Measurements from ENCODE around the gene P3H3.
"Not testable (repeated sequence)": the region's sequence is repeated elsewhere in the genome, so short reads cannot be mapped to it uniquely, and the experiment has no call there.

The P3H3 gene

GRCh38 chr12:6845395-6845794 lies 17.2 kb downstream of the P3H3 start:
- DNase-seq = no peak

- DNase-seq = no peak
Observed at GRCh38 chr12:6846316-6846869, 18.2 kb downstream of the P3H3 start.

GRCh38 chr12:6847676-6848075 lies 19.5 kb downstream of the P3H3 start:
- no peak for DNase-seq

DNA sequence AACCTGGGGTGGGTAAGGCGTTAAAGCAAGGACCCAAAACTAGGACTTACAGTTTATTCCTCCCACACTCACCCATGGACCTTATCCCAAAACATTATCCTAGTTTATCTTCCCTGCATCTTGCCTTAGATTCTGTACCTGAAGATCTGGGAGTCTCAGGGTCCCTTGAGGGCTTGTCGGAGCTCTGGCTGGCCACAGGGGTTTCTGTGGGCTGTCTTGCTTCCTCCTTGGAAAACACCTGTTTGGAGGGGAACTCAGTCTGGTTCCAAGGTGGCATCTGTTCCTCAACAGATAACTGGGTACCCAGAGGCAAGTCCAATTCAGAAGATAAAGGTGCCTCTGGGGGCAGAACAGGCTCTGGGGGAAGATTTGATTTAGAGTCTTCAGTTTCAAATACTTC lies 21.2 kb downstream of the P3H3 start:
- DNase-seq = no peak

GRCh38 chr12:6849976-6850560 lies 21.9 kb downstream of the P3H3 start:
- DNase-seq = no peak

DNA sequence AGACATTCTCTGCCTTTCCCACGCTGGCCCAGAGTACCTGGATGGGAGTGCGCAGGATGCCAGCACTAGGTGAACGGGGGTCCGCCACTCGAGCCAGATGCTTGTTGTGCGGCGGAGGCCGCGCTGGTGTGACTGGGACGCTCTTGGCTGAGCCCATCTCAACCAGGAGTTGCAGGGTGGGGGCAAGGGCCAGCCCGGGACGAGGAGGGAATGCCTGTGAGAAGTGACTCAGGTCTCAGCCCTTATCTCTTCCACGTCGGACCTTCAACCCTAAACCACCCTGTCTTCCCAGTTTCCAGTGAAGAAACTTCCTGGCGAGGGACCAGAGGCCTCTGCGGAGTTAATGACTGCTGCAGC lies 22.6 kb downstream of the P3H3 start:
- DNase-seq = no peak

DNA sequence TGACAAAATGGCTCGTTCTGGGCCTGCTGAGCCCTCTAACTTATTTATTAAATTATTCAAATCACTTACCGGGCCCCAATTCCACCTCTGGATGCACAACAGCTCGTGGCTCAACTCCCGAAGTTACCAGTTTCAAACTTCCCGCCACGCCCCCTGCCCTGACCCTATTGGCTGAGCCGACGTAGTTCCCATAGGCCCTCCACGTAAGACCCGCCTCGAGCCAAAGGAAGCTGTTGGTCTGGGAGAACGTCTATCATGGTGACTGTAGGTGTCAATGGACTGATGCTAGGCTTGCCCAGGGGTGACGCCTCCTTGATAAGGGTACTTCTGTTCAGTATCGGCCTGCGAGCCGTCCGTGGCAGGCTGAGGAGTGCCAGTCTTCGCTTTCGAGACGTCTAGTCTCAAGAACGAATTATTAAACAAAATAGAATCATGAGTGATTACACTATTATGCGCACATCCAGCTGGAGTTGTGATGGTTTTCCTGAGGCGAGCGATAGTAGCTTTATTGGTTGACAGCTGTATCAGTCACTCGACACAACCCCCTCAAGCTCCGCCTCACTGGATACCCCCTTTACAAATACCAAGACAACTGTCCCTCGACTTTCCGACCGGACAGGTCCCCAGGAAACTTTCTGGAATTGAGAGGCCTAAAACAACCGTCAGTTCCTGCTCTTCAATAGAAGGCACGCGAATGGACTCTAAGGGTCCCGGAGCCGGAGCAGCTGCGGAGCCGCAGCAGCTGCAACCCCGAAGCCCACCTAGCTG lies 23.1 kb downstream of the P3H3 start, which contains the start of gene CDCA3:
CDCA3 (minus strand) TSS at position 134 of the 768 bp plus-strand sequence. CDS start 334 bp downstream, outside the sequence.
- DNase-seq = peak; percentile 86

DNA sequence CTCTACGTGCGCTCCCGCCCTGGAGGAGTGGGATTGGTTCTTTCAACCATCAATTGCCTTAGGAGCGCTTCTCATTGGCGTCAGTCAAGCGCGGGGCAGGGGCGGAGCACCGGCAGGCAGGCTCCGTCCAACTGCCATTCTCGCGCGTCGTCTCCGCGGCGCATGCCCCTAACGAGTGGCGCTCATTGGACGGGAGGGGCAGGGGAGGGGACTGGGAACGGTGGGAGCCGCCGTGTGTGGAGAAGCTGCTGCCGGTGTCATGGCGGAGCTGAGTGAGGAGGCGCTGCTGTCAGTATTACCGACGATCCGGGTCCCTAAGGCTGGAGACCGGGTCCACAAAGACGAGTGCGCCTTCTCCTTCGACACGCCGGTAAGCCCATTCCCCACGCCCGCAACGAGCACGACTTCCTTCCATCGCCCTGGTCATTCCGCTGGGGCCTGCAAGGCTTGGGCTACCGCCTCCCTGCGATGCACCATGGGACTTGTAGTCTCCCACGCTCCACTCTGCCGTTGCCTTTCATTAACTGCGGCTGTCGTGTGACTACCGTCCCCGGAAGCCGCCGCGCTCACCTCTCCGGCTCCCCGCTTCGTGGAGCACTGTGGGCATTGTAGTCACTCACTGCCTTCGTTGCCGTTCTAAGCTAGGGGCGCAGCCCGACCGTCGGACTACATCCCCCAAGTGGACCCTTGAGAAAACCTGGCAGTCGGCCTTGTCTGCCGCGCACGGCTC lies 23.9 kb downstream of the P3H3 start, which contains the start of gene USP5:
USP5 (plus strand) TSS at position 230 of the 730 bp plus-strand sequence; CDS start at position 260, 30 bp downstream.
- peak; percentile 97 for DNase-seq

- peak; percentile 25 for DNase-seq
Observed at GRCh38 chr12:6852651-6853354, 24.6 kb downstream of the P3H3 start.

DNA sequence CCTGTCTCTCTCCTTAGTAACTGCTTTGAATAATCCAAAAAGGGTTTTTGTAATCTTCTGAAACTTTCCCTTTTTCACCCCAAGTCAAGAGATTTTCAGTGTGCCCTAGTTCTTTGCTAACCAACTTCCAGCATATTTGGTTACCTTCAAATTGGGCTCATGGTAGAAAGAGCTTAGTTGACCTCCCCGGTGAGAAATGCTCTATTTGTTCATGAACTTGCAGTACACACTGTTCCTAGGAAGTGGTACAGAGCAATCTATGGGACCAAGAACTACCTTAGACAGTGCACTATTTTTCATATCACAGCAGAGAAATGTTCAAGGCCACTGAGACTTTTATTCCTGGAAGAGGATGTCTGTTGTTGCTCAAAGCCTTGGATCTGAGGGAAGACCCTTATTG lies 25.4 kb downstream of the P3H3 start:
- DNase-seq = no peak

DNA sequence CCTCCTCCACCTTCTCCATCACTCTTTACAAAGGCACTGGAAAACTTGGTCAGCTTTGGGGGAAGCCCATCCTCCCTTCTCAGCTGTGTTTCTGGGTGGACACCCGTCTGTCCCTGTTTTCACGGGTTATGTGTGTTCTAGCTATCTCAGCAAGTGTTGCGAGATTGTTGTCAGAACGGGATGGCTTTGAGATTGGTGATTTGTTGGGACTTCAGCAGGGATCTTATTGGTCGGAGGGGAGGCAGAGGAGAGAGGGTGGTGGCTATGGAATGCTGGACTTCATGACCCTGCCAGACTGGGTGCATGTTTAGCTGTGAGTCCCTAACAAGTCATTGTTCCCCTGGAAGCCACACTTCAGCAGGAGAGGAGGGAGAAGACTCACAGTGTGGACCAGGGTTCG lies 25.8 kb downstream of the P3H3 start:
- DNase-seq = no peak

DNA sequence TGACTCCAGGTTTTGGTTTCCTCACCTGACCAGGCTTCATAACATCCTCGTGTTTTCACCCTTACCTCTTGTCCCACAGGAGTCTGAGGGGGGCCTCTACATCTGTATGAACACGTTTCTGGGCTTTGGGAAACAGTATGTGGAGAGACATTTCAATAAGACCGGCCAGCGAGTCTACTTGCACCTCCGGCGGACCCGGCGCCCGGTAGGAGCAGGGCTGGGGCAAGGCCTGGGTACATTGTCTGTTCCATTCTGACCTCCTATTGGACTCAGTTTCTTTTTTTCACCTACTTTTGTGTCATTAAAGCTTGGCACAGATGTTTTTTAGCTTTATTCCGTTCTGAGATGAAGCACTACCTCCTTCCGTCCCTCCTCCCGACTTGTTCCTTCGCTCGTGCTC lies 27.1 kb downstream of the P3H3 start:
- DNase-seq = no peak

- DNase-seq = no peak
Observed at GRCh38 chr12:6858799-6859198, 30.6 kb downstream of the P3H3 start.

- DNase-seq = no peak
Observed at GRCh38 chr12:6860116-6860515, 31.9 kb downstream of the P3H3 start.

- no peak for DNase-seq
Observed at GRCh38 chr12:6860942-6861341, 32.7 kb downstream of the P3H3 start.

- no peak for DNase-seq
Observed at GRCh38 chr12:6861391-6861790, 33.2 kb downstream of the P3H3 start.

DNA sequence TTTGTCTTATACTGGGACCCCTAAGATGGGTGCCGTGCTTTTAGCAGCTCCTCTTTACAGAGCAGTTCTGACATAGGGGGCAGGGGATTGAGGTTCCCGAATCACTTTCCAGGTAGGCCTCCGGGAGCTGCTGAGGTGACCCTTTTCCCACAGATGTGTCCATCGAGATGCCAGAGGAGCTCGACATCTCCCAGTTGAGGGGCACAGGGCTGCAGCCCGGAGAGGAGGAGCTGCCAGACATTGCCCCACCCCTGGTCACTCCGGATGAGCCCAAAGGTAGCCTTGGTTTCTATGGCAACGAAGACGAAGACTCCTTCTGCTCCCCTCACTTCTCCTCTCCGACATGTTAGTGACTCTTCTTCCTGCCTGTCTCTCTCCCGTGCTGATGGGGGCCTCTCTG lies 34.8 kb downstream of the P3H3 start:
- DNase-seq = no peak

GRCh38 chr12:6863586-6864321 lies 35.5 kb downstream of the P3H3 start:
- no peak for DNase-seq

DNA sequence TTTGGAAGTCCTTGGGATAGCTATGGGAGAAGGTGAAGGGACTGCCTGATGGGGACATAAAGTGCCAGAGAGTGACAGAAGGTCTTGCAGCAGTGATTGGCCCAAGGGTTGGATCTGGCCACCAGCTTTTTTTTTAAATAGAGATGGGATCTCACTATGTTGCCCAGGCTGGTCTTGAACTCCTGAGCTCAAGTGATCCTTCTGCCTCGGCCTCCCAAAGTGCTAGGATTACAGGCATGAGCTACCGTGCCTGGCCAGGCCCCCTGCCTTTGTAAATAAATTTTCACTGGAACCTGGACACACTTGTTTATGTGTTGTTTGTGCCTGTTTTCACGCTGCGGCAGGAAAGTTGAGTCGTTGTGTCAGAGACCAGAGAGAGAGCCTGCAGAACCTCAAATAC lies 37.1 kb downstream of the P3H3 start:
- not testable (repeated sequence) for DNase-seq

DNA sequence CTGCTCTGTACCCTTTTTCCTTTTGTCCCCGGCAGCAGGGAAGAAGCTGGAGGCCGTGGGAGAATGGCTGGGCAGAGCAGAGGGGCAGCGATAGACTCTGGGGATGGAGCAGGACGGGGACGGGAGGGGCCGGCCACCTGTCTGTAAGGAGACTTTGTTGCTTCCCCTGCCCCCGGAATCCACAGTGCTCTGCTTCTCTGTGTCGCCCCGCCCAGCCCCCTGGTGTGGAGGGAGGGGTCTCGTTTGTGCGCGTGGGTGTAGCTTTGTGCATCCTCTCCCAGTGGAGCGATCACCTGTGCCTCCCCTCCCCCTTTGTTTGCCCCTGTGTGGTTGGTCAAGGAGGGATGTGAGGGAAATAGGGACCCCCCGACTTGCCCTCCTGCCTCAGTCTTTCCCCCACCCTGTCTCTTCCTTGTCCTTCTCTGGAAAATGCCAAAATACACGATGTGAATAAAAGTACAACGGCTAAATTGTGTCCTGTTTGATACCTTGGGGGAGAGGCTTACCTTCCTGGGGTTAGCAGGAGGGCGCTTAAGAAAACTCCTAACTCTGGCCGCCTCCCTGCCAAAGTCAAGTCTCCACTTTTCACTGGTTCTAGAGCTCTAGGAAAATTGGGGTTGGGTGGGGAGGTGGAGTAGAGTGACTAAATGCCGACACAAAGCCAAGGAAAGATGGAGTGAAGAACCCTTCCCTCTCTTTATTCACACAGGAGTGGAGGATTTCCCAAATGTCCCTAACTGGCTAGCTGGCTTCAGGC lies 38.1 kb downstream of the P3H3 start:
- no peak for DNase-seq

DNA sequence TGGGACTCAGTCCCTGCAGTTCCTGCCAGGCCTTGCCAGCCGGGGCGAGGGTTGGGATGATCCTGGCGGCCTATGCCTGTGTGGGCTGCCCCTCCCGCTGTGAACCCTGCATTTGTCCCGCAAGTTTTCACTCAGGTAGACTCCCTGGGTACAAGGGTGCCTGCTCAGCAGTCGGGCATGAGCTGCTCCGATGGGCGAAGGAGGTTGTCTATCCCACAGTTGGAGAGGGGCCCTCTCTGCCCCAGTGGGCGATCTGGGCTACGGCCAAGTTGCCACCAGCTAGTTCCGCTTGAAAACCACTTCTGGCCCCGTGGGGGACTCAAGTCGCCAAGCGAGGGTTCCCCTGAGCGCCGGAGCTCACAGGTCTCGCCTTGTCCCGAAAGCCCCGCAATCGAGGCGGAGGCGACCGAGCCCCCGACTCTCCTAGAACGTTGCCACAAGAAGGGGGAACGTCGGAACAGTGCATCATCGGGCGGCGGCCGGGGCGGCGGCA lies 38.8 kb downstream of the P3H3 start:
- no peak for DNase-seq

Data from GOT3 (cell line).